H9 (cell line): ENCODE measurements around the gene TOMM7. TPM values are rescaled to one million over a fixed set of nuclear protein-coding genes. Genes with fewer than 3 reads are reported as not detected.

Experiments
- DNase-seq: peaks from one replicate; pipeline ENCODE4 v3.0.0-alpha.2; 2017
- H2AFZ ChIP-seq: one replicate; pipeline ENCODE4 v1.6.1; 2013; ENCODE audit warnings: mild to moderate bottlenecking, low read length, control low read depth, moderate library complexity
- H2AK5ac ChIP-seq: 2 replicates; pipeline ENCODE4 v1.6.1; 2013; ENCODE audit warnings: low read length, control low read depth, mixed read lengths; ENCODE audit not compliant: insufficient read length
- H2BK120ac ChIP-seq: one replicate; pipeline ENCODE4 v1.6.1; 2013; ENCODE audit warnings: low read depth, mild to moderate bottlenecking, low read length, control low read depth, inconsistent platforms; ENCODE audit not compliant: poor library complexity, severe bottlenecking
- H2BK12ac ChIP-seq: 2 replicates; pipeline ENCODE4 v1.6.1; 2013; ENCODE audit warnings: low read length, control low read depth, mixed read lengths, low read depth; ENCODE audit not compliant: insufficient read length
- H2BK15ac ChIP-seq: 2 replicates; pipeline ENCODE4 v1.6.1; 2013; ENCODE audit warnings: low read depth, low read length, control low read depth
- H2BK20ac ChIP-seq: one replicate; pipeline ENCODE4 v1.6.1; 2013; ENCODE audit warnings: low read depth, mild to moderate bottlenecking, low read length, control low read depth, inconsistent platforms; ENCODE audit not compliant: poor library complexity, severe bottlenecking
- H2BK5ac ChIP-seq: 2 replicates; pipeline ENCODE4 v1.6.1; 2013; ENCODE audit warnings: low read length, control low read depth, mixed read lengths; ENCODE audit not compliant: insufficient read length
- H3K14ac ChIP-seq: 2 replicates; pipeline ENCODE4 v1.6.1; 2013; ENCODE audit warnings: low read length, control low read depth; ENCODE audit not compliant: insufficient read depth
- H3K18ac ChIP-seq: 2 replicates; pipeline ENCODE4 v1.6.1; 2013; ENCODE audit warnings: low read depth, mild to moderate bottlenecking, mixed read lengths, low read length, control low read depth; ENCODE audit not compliant: insufficient read length
- H3K23ac ChIP-seq: 2 replicates; pipeline ENCODE4 v1.6.1; 2013; ENCODE audit warnings: low read length, control low read depth, mixed read lengths, low read depth; ENCODE audit not compliant: insufficient read length
- H3K23me2 ChIP-seq: 2 replicates; pipeline ENCODE4 v1.6.1; 2013; ENCODE audit warnings: low read depth, mild to moderate bottlenecking, mixed read lengths, low read length, control low read depth; ENCODE audit not compliant: insufficient read length, poor library complexity, severe bottlenecking
- H3K27ac ChIP-seq: 2 replicates; pipeline ENCODE4 v1.5.1; 2013; ENCODE audit warnings: low read length, control low read depth, mixed read lengths, low read depth; ENCODE audit not compliant: insufficient read length
- H3K27me3 ChIP-seq: 2 replicates; pipeline ENCODE4 v1.6.1; 2013; ENCODE audit warnings: low read length, control low read depth, inconsistent platforms; ENCODE audit not compliant: insufficient read depth
- H3K4ac ChIP-seq: 2 replicates; pipeline ENCODE4 v1.6.1; 2013; ENCODE audit warnings: low read depth, mild to moderate bottlenecking, control low read depth, inconsistent platforms, low read length, moderate library complexity
- H3K4me1 ChIP-seq: 2 replicates; pipeline ENCODE4 v1.6.1; 2013; ENCODE audit warnings: low read length, control low read depth, inconsistent platforms; ENCODE audit not compliant: insufficient read depth
- H3K4me2 ChIP-seq: 2 replicates; pipeline ENCODE4 v1.6.1; 2013; ENCODE audit warnings: low read length, control low read depth, mixed read lengths; ENCODE audit not compliant: insufficient read length, insufficient read depth
- H3K56ac ChIP-seq: 2 replicates; pipeline ENCODE4 v1.6.1; 2013; ENCODE audit warnings: low read depth, mild to moderate bottlenecking, mixed read lengths, low read length, control low read depth; ENCODE audit not compliant: insufficient read length
- H3K79me1 ChIP-seq: 2 replicates; pipeline ENCODE4 v1.6.1; 2013; ENCODE audit warnings: low read depth, mild to moderate bottlenecking, moderate library complexity, low read length, control low read depth, inconsistent platforms; ENCODE audit not compliant: insufficient read depth, poor library complexity, severe bottlenecking
- H3K79me2 ChIP-seq: 2 replicates; pipeline ENCODE4 v1.6.1; 2013; ENCODE audit warnings: low read length, control low read depth, inconsistent platforms; ENCODE audit not compliant: insufficient read depth
- H3K9ac ChIP-seq: 2 replicates; pipeline ENCODE4 v1.6.1; 2013; ENCODE audit warnings: low read length, control low read depth, mixed read lengths; ENCODE audit not compliant: insufficient read length; ENCODE audit errors: extremely low read depth
- H3K9me3 ChIP-seq: one replicate; pipeline ENCODE4 v1.6.1; 2013; ENCODE audit warnings: low read depth, low read length, inconsistent platforms; ENCODE audit not compliant: control insufficient read depth
- H3T11ph ChIP-seq: one replicate; pipeline ENCODE4 v1.6.1; 2013; ENCODE audit warnings: mild to moderate bottlenecking, low read length, control low read depth, inconsistent platforms
- H4K20me1 ChIP-seq: one replicate; pipeline ENCODE4 v1.6.1; 2013; ENCODE audit not compliant: control insufficient read depth, insufficient read length, insufficient read depth
- H4K5ac ChIP-seq: 2 replicates; pipeline ENCODE4 v1.6.1; 2013; ENCODE audit warnings: low read depth, mild to moderate bottlenecking, mixed read lengths, low read length, control low read depth; ENCODE audit not compliant: insufficient read length
- H4K8ac ChIP-seq: replicated peaks from 2 replicates; pipeline ENCODE4 v1.6.1; 2013; ENCODE audit warnings: low read length, control low read depth, mixed read lengths, low read depth; ENCODE audit not compliant: insufficient read length
- H4K91ac ChIP-seq: 2 replicates; pipeline ENCODE4 v1.6.1; 2013; ENCODE audit warnings: low read depth, mild to moderate bottlenecking, moderate library complexity, mixed read lengths, low read length, control low read depth; ENCODE audit not compliant: insufficient read length
- H3K27ac Mint-ChIP-seq, 3 experiments: 2 replicates in 2 of 3; 3 replicates in 1 of 3; pipeline ENCODE4 v1.8.0; 2020 to 2021; ENCODE audit warnings: mixed read lengths in 3 of 3, mild to moderate bottlenecking in 1 of 3, moderate library complexity in 1 of 3
- H3K27me3 Mint-ChIP-seq: 2 replicates; pipeline ENCODE4 v1.8.0; 2021; ENCODE audit warnings: low read depth, mild to moderate bottlenecking, moderate library complexity, mixed read lengths
- H3K36me3 Mint-ChIP-seq, 3 experiments: 2 replicates in 2 of 3; 3 replicates in 1 of 3; pipeline ENCODE4 v1.8.0; 2020 to 2021; ENCODE audit warnings: low read depth in 3 of 3, mixed read lengths in 3 of 3; ENCODE audit not compliant: insufficient read depth in 1 of 3
- H3K4me1 Mint-ChIP-seq, 2 experiments: 2 replicates each; pipeline ENCODE4 v1.8.0; 2020; ENCODE audit warnings: mixed read lengths in 2 of 2
- H3K4me3 Mint-ChIP-seq, 2 experiments: 2 replicates in 1 of 2; 3 replicates in 1 of 2; pipeline ENCODE4 v1.8.0; 2020 to 2021; ENCODE audit warnings: mild to moderate bottlenecking in 2 of 2, mixed read lengths in 2 of 2, moderate library complexity in 1 of 2
- H3K9me3 Mint-ChIP-seq, 2 experiments: 2 replicates in 1 of 2; 3 replicates in 1 of 2; pipeline ENCODE4 v1.8.0; 2020; ENCODE audit warnings: mild to moderate bottlenecking in 2 of 2, mixed read lengths in 2 of 2, moderate library complexity in 1 of 2
- CTCF ChIP-seq: fragments of 200-600 bp; sonication (generic); conservative IDR thresholded peaks from 3 replicates; pipeline ENCODE4 v1.8.0; 2021; ENCODE audit warnings: antibody characterized with exemption, mild to moderate bottlenecking
- WGBS: extraction: QIAGEN DNeasy Blood & Tissue Kit; methylation state at CpG from one replicate; pipeline ENCODE4 v1.1.7; 2013; ENCODE audit warnings: missing lambda C conversion rate, low lambda C conversion rate, mixed read lengths; ENCODE audit not compliant: insufficient read length; ENCODE audit errors: extremely low coverage; 5-methylcytosine and 5-hydroxymethylcytosine counted together
- total RNA-seq: library from RNA; stranded (reverse); gene quantifications from 2 replicates; pipeline ENCODE4 v1.2.1, GENCODE V29; 2021

TOMM7 gene
- total RNA-seq, 1 experiment from 2014 or later: 368 TPM

GRCh38 chr7:22801912-22802311 is 20.7 kb downstream of the TOMM7 start:
- H3K23ac ChIP-seq: no peak overlapping the region
- no peak overlapping the region for H4K5ac ChIP-seq
- no peaks in the 10 kb centered on the region for H3K79me1 ChIP-seq
- peak overlapping the region; percentile 1 for H3K4me2 ChIP-seq
- no peak overlapping the region for H2BK12ac ChIP-seq
- H3K27me3 ChIP-seq: no peaks in the 10 kb centered on the region
- H4K8ac ChIP-seq: no peak overlapping the region
- Mint-ChIP-seq H3K27ac (peak overlapping the region in 1 of 3 experiments; percentile 42; a peak in 2 of 7 replicates), H3K27me3 (no peaks in the 10 kb centered on the region; the same call in 1 of the 2 replicates), H3K9me3 (peaks cover 41 to 44% of the 10 kb centered on the region in 2 experiments), H3K36me3 (peaks cover 24 to 41% (median 27%) of the 10 kb centered on the region in 3 experiments), H3K4me3 (no peak overlapping the region), H3K4me1 (peaks cover 24 to 30% of the 10 kb centered on the region in 2 experiments)
- no peak for TF ChIP-seq CTCF
- H3K9ac ChIP-seq: no peak overlapping the region
- no peak overlapping the region for H3K18ac ChIP-seq
- peaks cover 6% of the 10 kb centered on the region for H3K9me3 ChIP-seq
- WGBS: no CpG with 5 or more reads among the region's 4 CpGs
- no peak overlapping the region for H3K56ac ChIP-seq
- peak; percentile 80 for DNase-seq
- no peak overlapping the region for H2BK20ac ChIP-seq
- H4K91ac ChIP-seq: no peak overlapping the region
- H3K79me2 ChIP-seq: no peaks in the 10 kb centered on the region
- H2BK15ac ChIP-seq: no peak overlapping the region
- H2BK120ac ChIP-seq: no peak overlapping the region
- H3K23me2 ChIP-seq: no peaks in the 10 kb centered on the region
- no peak overlapping the region for H3T11ph ChIP-seq
- H2BK5ac ChIP-seq: no peak overlapping the region
- H3K14ac ChIP-seq: no peak overlapping the region
- H3K4me1 ChIP-seq: peaks cover 4% of the 10 kb centered on the region; the same call in 1 of the 2 replicates
- no peak overlapping the region for H2AFZ ChIP-seq
- H4K20me1 ChIP-seq: no peaks in the 10 kb centered on the region
- no peak overlapping the region for H2AK5ac ChIP-seq
- H3K4ac ChIP-seq: no peak overlapping the region
- no peak overlapping the region for H3K27ac ChIP-seq
